ENCODE data around the gene SMIM33.
"Not testable (repeated sequence)": the region's sequence is repeated elsewhere in the genome, so short reads cannot be mapped to it uniquely, and the experiment has no call there.

The SMIM33 gene

DNA sequence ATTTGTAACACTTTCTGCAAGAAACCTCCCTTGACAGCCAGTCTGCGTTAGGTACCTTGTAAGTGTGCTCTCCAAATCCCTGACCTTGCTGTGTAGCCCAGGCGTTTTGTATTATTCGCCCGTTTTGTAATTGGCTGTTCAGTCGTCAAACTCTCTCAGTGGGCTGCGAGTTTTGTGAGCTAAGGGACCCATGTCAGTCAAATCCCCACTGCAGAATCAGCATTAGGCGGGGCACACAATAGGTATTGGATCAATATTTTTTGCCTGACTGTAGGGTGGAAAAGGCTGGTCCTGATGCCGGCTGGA lies 32.1 kb upstream of the SMIM33 start:
- no peak for TF ChIP-seq ARNTL (CRISPR knock-in tag; IDR thresholded peaks at IDR 0.05; ENCODE audit: borderline replicate concordance, low read depth)
- TF ChIP-seq ZFP3 (CRISPR knock-in tag; IDR thresholded peaks at IDR 0.05), result no peak
- TF ChIP-seq, protein P1, sequence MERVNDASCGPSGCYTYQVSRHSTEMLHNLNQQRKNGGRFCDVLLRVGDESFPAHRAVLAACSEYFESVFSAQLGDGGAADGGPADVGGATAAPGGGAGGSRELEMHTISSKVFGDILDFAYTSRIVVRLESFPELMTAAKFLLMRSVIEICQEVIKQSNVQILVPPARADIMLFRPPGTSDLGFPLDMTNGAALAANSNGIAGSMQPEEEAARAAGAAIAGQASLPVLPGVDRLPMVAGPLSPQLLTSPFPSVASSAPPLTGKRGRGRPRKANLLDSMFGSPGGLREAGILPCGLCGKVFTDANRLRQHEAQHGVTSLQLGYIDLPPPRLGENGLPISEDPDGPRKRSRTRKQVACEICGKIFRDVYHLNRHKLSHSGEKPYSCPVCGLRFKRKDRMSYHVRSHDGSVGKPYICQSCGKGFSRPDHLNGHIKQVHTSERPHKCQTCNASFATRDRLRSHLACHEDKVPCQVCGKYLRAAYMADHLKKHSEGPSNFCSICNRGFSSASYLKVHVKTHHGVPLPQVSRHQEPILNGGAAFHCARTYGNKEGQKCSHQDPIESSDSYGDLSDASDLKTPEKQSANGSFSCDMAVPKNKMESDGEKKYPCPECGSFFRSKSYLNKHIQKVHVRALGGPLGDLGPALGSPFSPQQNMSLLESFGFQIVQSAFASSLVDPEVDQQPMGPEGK (CRISPR knock-in tag; IDR thresholded peaks at IDR 0.05; ENCODE audit: borderline replicate concordance), result no peak
- ATAC-seq, result no peak

DNA sequence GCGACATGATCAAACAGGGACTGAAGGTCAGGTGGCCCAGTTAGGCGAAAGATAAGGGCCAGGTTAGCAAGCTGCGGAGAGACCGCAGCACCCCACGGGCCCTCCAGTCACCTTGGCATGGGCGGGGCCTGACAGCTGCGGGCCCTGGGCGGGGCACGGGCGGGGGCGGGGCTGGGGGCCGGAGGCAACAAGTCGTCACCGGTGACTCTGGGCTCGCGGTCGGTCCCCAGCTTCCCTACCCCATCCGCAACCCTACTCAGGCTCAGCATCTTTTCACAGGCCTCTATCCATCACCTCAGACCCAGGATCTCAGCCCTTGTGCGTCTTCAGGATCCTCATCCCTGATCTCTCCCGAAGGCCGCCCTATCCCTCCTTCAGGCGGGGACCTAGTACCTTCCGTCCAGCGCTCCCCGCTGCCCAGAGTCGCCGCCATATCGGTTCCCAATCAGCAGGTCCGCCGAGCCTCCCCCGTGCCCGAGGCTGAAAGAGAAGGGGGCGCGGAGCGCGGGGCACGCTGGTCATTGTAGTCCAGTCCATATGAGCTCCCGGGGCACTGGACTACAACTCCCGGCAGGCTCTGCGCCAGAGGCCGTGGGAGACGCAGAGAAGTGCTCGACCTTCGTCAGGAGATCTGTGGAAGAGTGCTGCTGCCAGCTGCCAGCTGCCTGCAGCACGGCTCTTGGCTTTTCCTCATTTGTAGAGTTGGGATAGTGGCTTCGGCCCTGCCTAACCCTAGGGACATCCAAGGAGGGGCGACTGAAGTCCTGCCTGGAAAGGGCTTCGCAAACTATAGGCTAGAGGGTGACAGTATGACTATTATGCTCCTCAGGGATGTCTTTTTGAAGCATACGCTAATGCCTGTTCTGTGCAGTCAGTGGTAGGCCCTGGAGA lies 31.5 kb upstream of the SMIM33 start, which contains the start of gene DNAJC18:
TSS of gene DNAJC18 (minus strand) at position 513 of the 891 bp plus-strand sequence. CDS start at position 433, 80 bp downstream.
- peak; percentile 54; the same call in 1 of the 2 replicates for TF ChIP-seq ZFP3 (CRISPR knock-in tag; IDR thresholded peaks at IDR 0.05)
- TF ChIP-seq, protein P2, sequence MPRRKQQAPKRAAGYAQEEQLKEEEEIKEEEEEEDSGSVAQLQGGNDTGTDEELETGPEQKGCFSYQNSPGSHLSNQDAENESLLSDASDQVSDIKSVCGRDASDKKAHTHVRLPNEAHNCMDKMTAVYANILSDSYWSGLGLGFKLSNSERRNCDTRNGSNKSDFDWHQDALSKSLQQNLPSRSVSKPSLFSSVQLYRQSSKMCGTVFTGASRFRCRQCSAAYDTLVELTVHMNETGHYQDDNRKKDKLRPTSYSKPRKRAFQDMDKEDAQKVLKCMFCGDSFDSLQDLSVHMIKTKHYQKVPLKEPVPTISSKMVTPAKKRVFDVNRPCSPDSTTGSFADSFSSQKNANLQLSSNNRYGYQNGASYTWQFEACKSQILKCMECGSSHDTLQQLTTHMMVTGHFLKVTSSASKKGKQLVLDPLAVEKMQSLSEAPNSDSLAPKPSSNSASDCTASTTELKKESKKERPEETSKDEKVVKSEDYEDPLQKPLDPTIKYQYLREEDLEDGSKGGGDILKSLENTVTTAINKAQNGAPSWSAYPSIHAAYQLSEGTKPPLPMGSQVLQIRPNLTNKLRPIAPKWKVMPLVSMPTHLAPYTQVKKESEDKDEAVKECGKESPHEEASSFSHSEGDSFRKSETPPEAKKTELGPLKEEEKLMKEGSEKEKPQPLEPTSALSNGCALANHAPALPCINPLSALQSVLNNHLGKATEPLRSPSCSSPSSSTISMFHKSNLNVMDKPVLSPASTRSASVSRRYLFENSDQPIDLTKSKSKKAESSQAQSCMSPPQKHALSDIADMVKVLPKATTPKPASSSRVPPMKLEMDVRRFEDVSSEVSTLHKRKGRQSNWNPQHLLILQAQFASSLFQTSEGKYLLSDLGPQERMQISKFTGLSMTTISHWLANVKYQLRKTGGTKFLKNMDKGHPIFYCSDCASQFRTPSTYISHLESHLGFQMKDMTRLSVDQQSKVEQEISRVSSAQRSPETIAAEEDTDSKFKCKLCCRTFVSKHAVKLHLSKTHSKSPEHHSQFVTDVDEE (CRISPR knock-in tag; IDR thresholded peaks at IDR 0.05), result 0 out of 2 replicates have a peak, but pooled peaks have one; percentile 60
- no peak for TF ChIP-seq CSDC2 (CRISPR knock-in tag; IDR thresholded peaks at IDR 0.05)
- no peak for TF ChIP-seq PPARA (CRISPR knock-in tag; IDR thresholded peaks at IDR 0.05; ENCODE audit: borderline replicate concordance)
- ATAC-seq, result peak; percentile 83

DNA sequence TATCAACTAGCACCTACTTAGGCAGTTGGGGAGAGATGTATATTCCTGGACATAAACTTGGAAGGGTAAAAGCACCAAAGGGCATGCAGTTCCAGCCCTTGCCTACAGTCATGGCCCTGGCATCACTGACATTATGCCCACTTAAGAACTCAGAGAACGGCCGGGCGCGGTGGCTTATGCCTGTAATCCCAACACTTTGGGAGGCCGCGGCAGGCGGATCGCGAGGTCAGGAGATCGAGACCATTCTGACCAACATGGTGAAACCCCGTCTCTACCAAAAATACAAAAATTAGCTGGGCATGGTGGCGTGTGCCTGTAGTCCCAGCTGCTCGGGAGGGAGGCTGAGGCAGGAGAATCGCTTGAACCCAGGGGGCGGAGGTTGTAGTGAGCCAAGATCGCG lies 30.4 kb upstream of the SMIM33 start:
- not testable (repeated sequence) for ATAC-seq

DNA sequence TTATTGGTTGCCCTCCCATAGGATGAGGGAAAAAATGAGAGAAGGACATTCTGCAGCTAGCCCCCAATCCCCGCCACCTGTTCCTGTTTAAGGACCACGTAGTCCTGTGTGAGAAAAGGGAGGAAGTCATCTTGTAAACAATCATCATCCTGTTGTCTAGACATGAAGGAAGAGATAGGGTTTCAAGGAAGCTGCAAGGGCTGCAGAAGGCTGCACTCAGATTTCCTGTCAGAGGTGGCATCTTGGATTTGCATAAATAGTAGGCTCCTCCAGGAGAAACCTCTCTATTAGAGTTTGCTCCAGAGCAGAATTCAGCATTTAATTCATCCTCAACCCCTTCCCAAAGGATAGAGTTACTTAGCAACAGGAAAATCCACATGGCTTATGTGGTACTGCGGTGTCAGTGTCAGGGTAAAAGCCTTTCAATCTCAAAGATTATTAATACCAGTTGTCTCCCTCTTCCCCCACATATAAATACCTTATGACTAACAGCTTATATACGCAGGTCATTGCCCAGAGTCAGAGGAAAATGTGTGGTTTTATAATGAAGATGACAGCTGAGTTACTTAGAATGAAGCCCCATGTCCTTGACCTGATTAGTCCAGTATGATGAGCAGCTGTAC lies 26.9 kb upstream of the SMIM33 start:
- peak; percentile 81 for ATAC-seq
- TF ChIP-seq, protein P1 (CRISPR knock-in tag; IDR thresholded peaks at IDR 0.05; ENCODE audit: borderline replicate concordance), result no peak
- peak; percentile 72; the same call in 1 of the 2 replicates for TF ChIP-seq TOX (CRISPR knock-in tag; IDR thresholded peaks at IDR 0.05; ENCODE audit: borderline replicate concordance)
- TF ChIP-seq ZC3H10 (CRISPR knock-in tag; IDR thresholded peaks at IDR 0.05), result peak; percentile 57; the same call in 1 of the 2 replicates

DNA sequence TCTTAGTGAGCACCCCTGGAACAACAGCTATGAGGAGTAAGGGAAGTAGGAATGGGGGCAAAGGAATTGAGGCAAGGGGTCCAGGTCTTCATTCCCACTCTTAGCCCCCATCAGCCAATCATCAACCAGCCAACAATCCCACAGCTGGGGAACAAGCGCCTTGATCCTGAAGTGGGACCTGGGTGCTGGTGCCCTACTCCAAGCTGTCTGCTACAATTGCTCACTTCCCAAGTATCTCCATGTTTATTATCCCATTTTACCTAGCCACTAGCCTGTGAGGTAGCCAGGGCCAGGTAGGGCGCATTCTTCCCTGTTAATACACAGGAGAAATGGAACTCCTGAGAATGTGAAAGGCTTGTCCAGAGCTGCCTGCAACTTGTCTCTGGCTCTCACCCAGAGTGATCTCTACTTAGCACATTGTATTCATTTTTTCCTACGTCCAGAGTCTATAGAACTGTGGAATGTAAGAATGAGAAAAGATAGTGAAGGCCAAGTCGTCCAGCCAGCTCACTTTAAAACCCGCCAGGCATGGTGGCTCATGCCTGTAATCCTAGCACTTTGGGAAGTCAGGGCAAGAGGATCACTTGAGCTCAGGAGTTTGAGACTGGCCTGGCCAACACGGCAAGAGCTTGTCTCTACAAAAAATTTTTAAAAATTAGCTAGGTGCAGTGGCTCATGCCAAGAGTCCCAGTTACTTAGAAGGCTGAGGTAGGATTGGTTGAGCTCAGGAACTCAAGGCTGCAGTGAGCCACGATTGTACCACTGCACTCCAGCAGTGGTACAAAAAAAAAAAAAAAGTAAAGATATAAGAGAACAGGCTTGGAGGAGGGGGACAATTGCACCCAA lies 25.3 kb upstream of the SMIM33 start:
- ATAC-seq, result peak; percentile 68
- no peak for TF ChIP-seq ZNF8 (CRISPR knock-in tag; IDR thresholded peaks at IDR 0.05)
- TF ChIP-seq, protein P2 (CRISPR knock-in tag; IDR thresholded peaks at IDR 0.05), result no peak
- TF ChIP-seq ZFP3 (CRISPR knock-in tag; IDR thresholded peaks at IDR 0.05), result no peak
- TF ChIP-seq, protein P3, sequence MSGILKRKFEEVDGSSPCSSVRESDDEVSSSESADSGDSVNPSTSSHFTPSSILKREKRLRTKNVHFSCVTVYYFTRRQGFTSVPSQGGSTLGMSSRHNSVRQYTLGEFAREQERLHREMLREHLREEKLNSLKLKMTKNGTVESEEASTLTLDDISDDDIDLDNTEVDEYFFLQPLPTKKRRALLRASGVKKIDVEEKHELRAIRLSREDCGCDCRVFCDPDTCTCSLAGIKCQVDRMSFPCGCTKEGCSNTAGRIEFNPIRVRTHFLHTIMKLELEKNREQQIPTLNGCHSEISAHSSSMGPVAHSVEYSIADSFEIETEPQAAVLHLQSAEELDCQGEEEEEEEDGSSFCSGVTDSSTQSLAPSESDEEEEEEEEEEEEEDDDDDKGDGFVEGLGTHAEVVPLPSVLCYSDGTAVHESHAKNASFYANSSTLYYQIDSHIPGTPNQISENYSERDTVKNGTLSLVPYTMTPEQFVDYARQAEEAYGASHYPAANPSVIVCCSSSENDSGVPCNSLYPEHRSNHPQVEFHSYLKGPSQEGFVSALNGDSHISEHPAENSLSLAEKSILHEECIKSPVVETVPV (CRISPR knock-in tag; IDR thresholded peaks at IDR 0.05), result no peak
- no peak for TF ChIP-seq ZNF565 (CRISPR knock-in tag; conservative IDR thresholded peaks at IDR 0.05; ENCODE audit: low read depth)
- no peak for TF ChIP-seq TCF4 (CRISPR knock-in tag; IDR thresholded peaks at IDR 0.05; ENCODE audit: borderline replicate concordance)
- no peak for TF ChIP-seq OSR1 (CRISPR knock-in tag; IDR thresholded peaks at IDR 0.05)
- TF ChIP-seq, protein P1 (CRISPR knock-in tag; IDR thresholded peaks at IDR 0.05; ENCODE audit: borderline replicate concordance), result no peak
- TF ChIP-seq, protein P4, sequence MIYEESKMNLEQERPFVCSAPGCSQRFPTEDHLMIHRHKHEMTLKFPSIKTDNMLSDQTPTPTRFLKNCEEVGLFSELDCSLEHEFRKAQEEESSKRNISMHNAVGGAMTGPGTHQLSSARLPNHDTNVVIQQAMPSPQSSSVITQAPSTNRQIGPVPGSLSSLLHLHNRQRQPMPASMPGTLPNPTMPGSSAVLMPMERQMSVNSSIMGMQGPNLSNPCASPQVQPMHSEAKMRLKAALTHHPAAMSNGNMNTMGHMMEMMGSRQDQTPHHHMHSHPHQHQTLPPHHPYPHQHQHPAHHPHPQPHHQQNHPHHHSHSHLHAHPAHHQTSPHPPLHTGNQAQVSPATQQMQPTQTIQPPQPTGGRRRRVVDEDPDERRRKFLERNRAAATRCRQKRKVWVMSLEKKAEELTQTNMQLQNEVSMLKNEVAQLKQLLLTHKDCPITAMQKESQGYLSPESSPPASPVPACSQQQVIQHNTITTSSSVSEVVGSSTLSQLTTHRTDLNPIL (CRISPR knock-in tag; IDR thresholded peaks at IDR 0.05; ENCODE audit: low read depth), result no peak
- no peak for TF ChIP-seq TOX (CRISPR knock-in tag; IDR thresholded peaks at IDR 0.05; ENCODE audit: borderline replicate concordance)

All from SK-N-SH treated with all-trans-retinoic acid at 6 μM for 48 hours (cell line).